Uterus (tissue), 4 donors: Measurements from ENCODE around the gene PTPRN2. TPM values are rescaled to one million over a fixed set of nuclear protein-coding genes. Genes with fewer than 3 reads are reported as not detected.

Experiments
- DNase-seq, 2 donors: peaks; one replicate each; pipeline ENCODE4 v3.0.0-alpha.2; 2019 to 2020
- H3K27ac ChIP-seq, 2 donors: fragments of 200-600 bp; sonication (generic); 1 replicate in 1 of 2; 2 replicates in 1 of 2; pipeline ENCODE4 v1.5.1; 2016 to 2018
- H3K27me3 ChIP-seq, 2 donors: fragments of 200-600 bp; sonication (generic); one replicate each; pipeline ENCODE4 v1.5.1; 2018 to 2019; ENCODE audit warnings: control low read depth in 1 of 2
- H3K36me3 ChIP-seq, 2 donors: fragments of 200-600 bp; sonication (generic); one replicate each; pipeline ENCODE4 v1.5.1; 2019; ENCODE audit warnings: control low read depth in 1 of 2
- H3K4me1 ChIP-seq, 2 donors: fragments of 200-600 bp; sonication (generic); one replicate each; pipeline ENCODE4 v1.5.1; 2018 to 2019; ENCODE audit warnings: control low read depth in 1 of 2
- H3K4me3 ChIP-seq, 2 donors: fragments of 200-600 bp; sonication (generic); 1 replicate in 1 of 2; 2 replicates in 1 of 2; pipeline ENCODE4 v1.5.1; 2018 to 2019; ENCODE audit warnings: mild to moderate bottlenecking in 1 of 2
- H3K9me3 ChIP-seq, 2 donors: fragments of 200-600 bp; sonication (generic); one replicate each; pipeline ENCODE4 v1.5.1; 2019; ENCODE audit warnings: control low read depth in 1 of 2
- POLR2A ChIP-seq, 2 donors: fragments of 450-650 bp; IDR thresholded peaks; one replicate each; pipeline ENCODE4 v1.6.1; 2016; ENCODE audit warnings: antibody characterized with exemption in 2 of 2, mild to moderate bottlenecking in 1 of 2, moderate library complexity in 1 of 2
- intact Hi-C: fragments of 100-400 bp; cut with DNase I; formaldehyde crosslinking; loops from one replicate; pipeline ENCODE4 v1.15.1; 2023; ENCODE audit warnings: low total_unique reads
- total RNA-seq, 4 donors: library from RNA; depleted of rRNA in 3 of 4; stranded (reverse); fragments of >200 nt in 3 of 4; gene quantifications; one replicate each; pipeline versions ENCODE4 v1.1.0 to v1.2.4, GENCODE V29; 2014 to 2023
- TF ChIP-seq, protein P1 (sequence below), 4 experiments: fragments of 200-600 bp in 2 of 4; fragments of 450-650 bp in 2 of 4; sonication (generic) in 2 of 4; IDR thresholded peaks; one replicate each; pipeline ENCODE4 v1.5.1; 2016 to 2019; ENCODE audit warnings: antibody characterized with exemption in 4 of 4, mild to moderate bottlenecking in 2 of 4, moderate library complexity in 1 of 4
- donor health status: DM: yes; HTN: yes; CAD: no.

The PTPRN2 gene
- total RNA-seq, 4 donors from 2014 or later, result 1.2 to 5.2 (median 2.3) TPM

GRCh38 chr7:157717211-157718174 lies 870.1 kb downstream of the PTPRN2 start:
- H3K4me1 ChIP-seq, result no peaks in the 10 kb centered on the region
- no peak for DNase-seq
- H3K27me3 ChIP-seq, result no peaks in the 10 kb centered on the region
- H3K4me3 ChIP-seq, result no peak overlapping the region
- TF ChIP-seq POLR2A (IDR thresholded peaks at IDR 0.05), result no peak
- TF ChIP-seq, protein P1, sequence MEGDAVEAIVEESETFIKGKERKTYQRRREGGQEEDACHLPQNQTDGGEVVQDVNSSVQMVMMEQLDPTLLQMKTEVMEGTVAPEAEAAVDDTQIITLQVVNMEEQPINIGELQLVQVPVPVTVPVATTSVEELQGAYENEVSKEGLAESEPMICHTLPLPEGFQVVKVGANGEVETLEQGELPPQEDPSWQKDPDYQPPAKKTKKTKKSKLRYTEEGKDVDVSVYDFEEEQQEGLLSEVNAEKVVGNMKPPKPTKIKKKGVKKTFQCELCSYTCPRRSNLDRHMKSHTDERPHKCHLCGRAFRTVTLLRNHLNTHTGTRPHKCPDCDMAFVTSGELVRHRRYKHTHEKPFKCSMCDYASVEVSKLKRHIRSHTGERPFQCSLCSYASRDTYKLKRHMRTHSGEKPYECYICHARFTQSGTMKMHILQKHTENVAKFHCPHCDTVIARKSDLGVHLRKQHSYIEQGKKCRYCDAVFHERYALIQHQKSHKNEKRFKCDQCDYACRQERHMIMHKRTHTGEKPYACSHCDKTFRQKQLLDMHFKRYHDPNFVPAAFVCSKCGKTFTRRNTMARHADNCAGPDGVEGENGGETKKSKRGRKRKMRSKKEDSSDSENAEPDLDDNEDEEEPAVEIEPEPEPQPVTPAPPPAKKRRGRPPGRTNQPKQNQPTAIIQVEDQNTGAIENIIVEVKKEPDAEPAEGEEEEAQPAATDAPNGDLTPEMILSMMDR (IDR thresholded peaks at IDR 0.05), result no peak
- H3K27ac ChIP-seq, result no peak overlapping the region
- intact Hi-C loops, result no loop called here
- H3K36me3 ChIP-seq, result no peaks in the 10 kb centered on the region
- H3K9me3 ChIP-seq, result no peaks in the 10 kb centered on the region

- TF ChIP-seq POLR2A (IDR thresholded peaks at IDR 0.05), result no peak
- TF ChIP-seq, protein P1 (IDR thresholded peaks at IDR 0.05), result no peak
- Histone ChIP-seq H3K9me3 (no peaks in the 10 kb centered on the region), H3K4me3 (no peak overlapping the region), H3K4me1 (no peaks in the 10 kb centered on the region), H3K27ac (no peak overlapping the region), H3K27me3 (no peaks in the 10 kb centered on the region), H3K36me3 (no peaks in the 10 kb centered on the region)
- intact Hi-C loops, result no loop called here
- DNase-seq, result no peak
Measured at GRCh38 chr7:157715938-157716280, 871.7 kb downstream of the PTPRN2 start.

- H3K4me1 ChIP-seq, result no peaks in the 10 kb centered on the region
- no peaks in the 10 kb centered on the region for H3K27me3 ChIP-seq
- H3K27ac ChIP-seq, result no peak overlapping the region
- intact Hi-C loops, result no loop called here
- no peak overlapping the region for H3K4me3 ChIP-seq
- no peaks in the 10 kb centered on the region for H3K36me3 ChIP-seq
- TF ChIP-seq POLR2A (IDR thresholded peaks at IDR 0.05), result no peak
- TF ChIP-seq, protein P1 (IDR thresholded peaks at IDR 0.05), result no peak
- no peak for DNase-seq
- H3K9me3 ChIP-seq, result no peaks in the 10 kb centered on the region
Measured at GRCh38 chr7:157715071-157715937, 872.3 kb downstream of the PTPRN2 start.

GRCh38 chr7:157714166-157715070 lies 873.2 kb downstream of the PTPRN2 start:
- H3K9me3 ChIP-seq, result no peaks in the 10 kb centered on the region
- intact Hi-C loops, result no loop called here

More at GRCh38 chr7:157714166-157715070, 873.2 kb downstream of the PTPRN2 start:
- Histone ChIP-seq H3K4me3 (no peak overlapping the region), H3K36me3 (no peaks in the 10 kb centered on the region), H3K27me3 (no peaks in the 10 kb centered on the region), H3K27ac (no peak overlapping the region), H3K4me1 (no peaks in the 10 kb centered on the region)
- TF ChIP-seq, protein P1 (IDR thresholded peaks at IDR 0.05), result no peak
- no peak for TF ChIP-seq POLR2A (IDR thresholded peaks at IDR 0.05)
- DNase-seq, result no peak
